NCI-H446 treated with DMSO at 0.1 percent for 48 hours (cell line): ENCODE data around the gene MAP4K1.

ENCODE experiments used
- DNase-seq: peaks from one replicate; lab custom pipeline; 2025; lab: John Stamatoyannopoulos, UW

The MAP4K1 gene

DNA sequence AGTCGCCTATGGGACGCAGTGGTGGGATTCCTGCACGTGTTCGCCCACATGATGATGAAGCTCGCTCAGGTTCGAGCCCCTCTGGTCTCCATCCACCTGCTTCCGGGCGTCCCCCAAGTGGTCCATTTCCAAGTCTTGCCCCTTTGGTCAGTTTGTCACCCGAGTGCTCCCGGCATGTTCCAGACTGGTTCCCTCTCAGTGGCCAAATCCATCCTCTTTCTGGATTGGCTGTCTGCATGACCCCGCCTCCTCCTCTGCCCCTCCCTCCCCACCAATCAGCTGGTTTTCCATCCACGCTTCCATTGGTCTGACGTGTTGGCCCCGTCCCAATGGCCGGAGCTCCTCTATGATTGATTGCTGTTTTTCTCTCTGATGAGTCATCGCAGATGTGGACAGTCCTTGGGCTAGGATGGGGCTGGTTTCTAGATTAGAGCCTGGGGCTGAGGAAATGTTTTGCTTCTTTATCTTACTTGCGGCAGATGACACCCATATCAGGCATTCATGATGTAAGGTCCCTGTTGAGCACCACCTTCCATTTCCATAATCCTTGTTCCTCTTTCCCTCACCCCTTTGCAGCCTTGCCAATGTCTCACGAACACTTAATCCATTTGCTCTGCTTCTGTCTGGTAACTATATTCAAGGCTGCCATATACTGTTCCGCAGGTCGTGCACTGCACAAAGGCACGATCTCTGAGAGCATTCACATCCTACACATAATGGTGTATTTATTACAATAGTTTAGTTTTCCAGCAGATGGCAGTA is 73.8 kb downstream of the MAP4K1 start:
- peak; percentile 85 for DNase-seq

DNA sequence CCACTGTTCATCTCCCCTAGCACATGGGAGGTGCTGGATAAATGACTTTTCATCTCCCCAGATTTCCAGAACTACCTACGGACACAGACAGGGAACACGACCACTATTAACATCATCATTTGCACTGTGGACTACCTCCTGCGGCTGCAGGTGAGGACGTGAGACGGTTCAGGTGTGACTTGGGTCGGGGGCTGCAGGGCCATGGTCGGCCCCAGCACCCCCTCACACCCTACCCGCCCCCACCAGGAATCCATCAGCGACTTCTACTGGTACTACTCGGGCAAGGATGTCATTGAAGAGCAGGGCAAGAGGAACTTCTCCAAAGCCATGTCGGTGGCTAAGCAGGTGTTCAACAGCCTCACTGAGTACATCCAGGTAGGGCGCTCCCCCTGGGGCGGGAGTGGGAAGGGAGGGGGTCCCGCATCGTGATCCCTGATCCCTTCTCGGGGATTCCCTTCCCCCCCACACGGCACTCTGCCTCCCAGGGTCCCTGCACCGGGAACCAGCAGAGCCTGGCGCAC is 74.4 kb downstream of the MAP4K1 start:
- DNase-seq, result no peak

- no peak for DNase-seq
Observed at GRCh38 chr19:38542040-38542439, 75.7 kb downstream of the MAP4K1 start.

DNA sequence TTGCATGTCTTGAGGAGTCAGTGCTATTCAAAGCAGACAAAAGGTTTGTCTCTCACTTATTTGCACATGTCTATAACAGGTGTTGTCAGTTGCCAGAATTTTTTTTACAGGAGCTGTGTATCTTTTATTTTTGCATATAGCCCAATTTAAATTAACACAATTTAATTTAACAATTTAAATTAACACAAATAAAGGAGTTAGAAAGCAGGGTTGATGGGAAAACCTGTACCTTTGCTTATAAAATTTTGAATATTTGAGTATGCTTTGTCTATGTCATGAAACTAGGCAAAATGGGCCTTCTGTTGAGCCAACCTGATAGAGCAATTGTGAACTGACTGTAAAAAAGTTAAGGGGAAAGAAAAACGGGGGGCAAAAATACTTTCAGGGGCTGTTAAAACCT is 78.0 kb downstream of the MAP4K1 start:
- no peak for DNase-seq

DNA sequence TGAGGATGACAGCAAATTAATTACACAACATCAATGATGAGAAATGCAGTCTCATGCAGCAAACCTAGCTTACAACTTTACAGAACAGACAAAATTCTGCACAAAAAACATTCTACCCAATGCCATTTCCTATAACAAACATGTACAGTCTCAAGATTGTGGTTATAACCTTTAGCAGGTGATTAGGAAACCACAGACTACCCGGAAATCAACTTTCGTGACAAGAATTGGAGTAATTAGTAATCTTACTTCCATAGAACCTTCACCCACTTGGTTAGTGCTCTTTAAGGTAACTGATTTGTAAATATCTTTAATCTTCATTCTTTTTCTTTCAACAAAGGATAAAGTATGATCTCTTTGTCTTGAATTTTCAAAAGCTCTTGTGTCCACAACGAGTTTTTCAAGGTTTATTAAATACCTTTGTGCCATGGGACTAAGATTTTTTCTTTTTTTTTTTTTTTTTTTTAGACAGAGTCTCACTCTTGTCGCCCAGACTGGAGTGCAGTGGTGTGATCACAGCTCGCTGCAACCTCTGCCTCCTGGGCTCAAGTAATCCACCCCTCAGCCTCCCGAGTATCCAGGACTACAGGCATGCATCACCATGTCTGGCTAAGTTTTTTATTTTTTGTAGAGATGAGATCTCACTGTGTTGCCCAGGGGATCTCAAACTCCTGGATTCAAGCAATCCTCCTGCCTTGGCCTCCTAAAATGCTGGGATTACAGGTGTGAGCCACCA is 78.8 kb downstream of the MAP4K1 start:
- DNase-seq, result no peak

DNA sequence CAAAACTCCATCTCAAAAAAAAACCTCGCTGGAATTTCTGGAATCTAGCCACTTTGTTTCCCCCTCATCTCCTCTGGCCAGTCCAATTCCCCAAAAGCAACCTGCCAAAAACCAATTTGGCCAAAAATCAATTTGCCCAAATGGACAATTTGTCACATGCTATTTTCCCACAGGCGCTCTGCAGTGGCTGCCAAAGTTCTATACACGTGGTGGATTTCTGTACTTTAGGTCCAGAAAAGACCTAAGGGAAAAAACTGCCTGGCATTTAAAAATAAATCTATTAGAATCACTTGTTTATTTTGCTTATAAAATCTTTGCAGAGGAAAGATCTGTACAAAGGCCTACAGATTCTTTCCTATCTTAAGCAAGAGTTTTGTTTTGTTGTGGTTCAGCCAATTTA is 79.4 kb downstream of the MAP4K1 start:
- DNase-seq, result no peak
